Prostate gland (tissue), 2 donors: ENCODE measurements around the gene LDAF1. TPM values are rescaled to one million over a fixed set of nuclear protein-coding genes. Genes with fewer than 3 reads are reported as not detected.

Experiments used
- DNase-seq: peaks from one replicate; pipeline ENCODE4 v3.0.0-alpha.2; 2019; ENCODE audit warnings: low spot score
- H3K27ac ChIP-seq, 2 donors: fragments of 200-600 bp; sonication (generic); 2 replicates each; pipeline ENCODE4 v1.5.1; 2017 to 2019
- H3K27me3 ChIP-seq: fragments of 200-600 bp; sonication (generic); replicated peaks from 2 replicates; pipeline ENCODE4 v1.5.1; 2019; ENCODE audit not compliant: insufficient read depth
- H3K36me3 ChIP-seq, 2 donors: fragments of 200-600 bp; sonication (generic); 1 replicate in 1 of 2; 2 replicates in 1 of 2; pipeline versions ENCODE4 v1.5.1 to v1.8.1; 2017 to 2019
- H3K4me1 ChIP-seq: fragments of 200-600 bp; sonication (generic); replicated peaks from 2 replicates; pipeline ENCODE4 v1.5.1; 2019
- H3K4me3 ChIP-seq, 2 donors: fragments of 200-600 bp; sonication (generic); 2 replicates each; pipeline ENCODE4 v1.5.1; 2017 to 2019
- H3K9me3 ChIP-seq: fragments of 200-600 bp; sonication (generic); 2 replicates; pipeline ENCODE4 v1.5.1; 2017
- CTCF ChIP-seq, 4 experiments: fragments of 200-600 bp in 2 of 4; fragments of 450-650 bp in 2 of 4; sonication (generic) in 2 of 4; IDR thresholded peaks; 1 replicate in 3 of 4; 2 replicates in 1 of 4; pipeline ENCODE4 v1.5.1; 2016 to 2019; ENCODE audit warnings: antibody characterized with exemption in 4 of 4, mild to moderate bottlenecking in 2 of 4, moderate library complexity in 2 of 4
- POLR2A ChIP-seq: fragments of 450-650 bp; IDR thresholded peaks from one replicate; pipeline ENCODE4 v1.6.1; 2016; ENCODE audit warnings: antibody characterized with exemption, mild to moderate bottlenecking
- POLR2AphosphoS5 ChIP-seq: sonication (generic); formaldehyde crosslinking; IDR thresholded peaks from one replicate; pipeline ENCODE4 v1.6.1; 2017; ENCODE audit warnings: antibody characterized with exemption
- WGBS: methylation state at CpG from one replicate; pipeline ENCODE4 v1.1.5; 2018; 5-methylcytosine and 5-hydroxymethylcytosine counted together
- intact Hi-C: fragments of 100-400 bp; cut with DNase I; formaldehyde crosslinking; loops from one replicate; pipeline ENCODE4 v1.14.2; 2022
- total RNA-seq, 2 donors: library from RNA; depleted of rRNA; stranded (reverse); fragments of >200 nt; gene quantifications; one replicate each; pipeline ENCODE4 v1.1.0, GENCODE V29; 2016

The LDAF1 gene
- total RNA-seq, 2 donors from 2014 or later: 97.5 to 180 TPM

DNA sequence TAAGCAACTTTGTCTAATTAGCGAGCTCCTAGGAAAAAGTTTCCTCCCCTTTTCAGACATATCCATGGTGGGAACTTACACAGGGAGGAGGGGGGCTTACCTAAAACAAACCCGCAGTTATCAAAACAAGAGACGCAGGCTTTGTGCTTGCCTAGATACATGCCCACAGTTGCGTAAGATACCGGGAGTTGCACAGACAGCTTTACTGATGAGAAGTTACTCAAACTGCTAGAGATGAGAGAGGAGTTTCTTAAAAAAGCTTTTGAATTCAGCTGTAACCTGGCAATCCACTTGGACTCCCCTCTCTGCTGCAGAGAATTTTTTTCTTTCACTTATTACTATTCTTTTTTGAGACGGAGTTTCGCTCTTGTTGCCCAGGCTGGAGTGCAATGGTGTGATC is 59.7 kb downstream of the LDAF1 start:
- no peak for DNase-seq
- TF ChIP-seq POLR2A: no peak
- TF ChIP-seq CTCF (IDR thresholded peaks at IDR 0.05): no peak
- no peak for TF ChIP-seq POLR2AphosphoS5
- Histone ChIP-seq H3K4me3 (no peak overlapping the region), H3K36me3 (no peaks in the 10 kb centered on the region), H3K4me1 (peaks cover 6% of the 10 kb centered on the region), H3K27ac (no peak overlapping the region), H3K9me3 (no peaks in the 10 kb centered on the region), H3K27me3 (no peaks in the 10 kb centered on the region)
- intact Hi-C loops: no loop called here
- WGBS: 54% methylated on average over 7 of the region's 7 CpGs

GRCh38 chr16:21219551-21219950 is 61.1 kb downstream of the LDAF1 start:
- DNase-seq: no peak
- H3K36me3 ChIP-seq: no peaks in the 10 kb centered on the region
- TF ChIP-seq POLR2AphosphoS5 (no peak), POLR2A (no peak), CTCF (IDR thresholded peaks at IDR 0.05) (no peak)
- 87% methylated on average over 2 of the region's 2 CpGs for WGBS
- H3K9me3 ChIP-seq: no peaks in the 10 kb centered on the region
- no peaks in the 10 kb centered on the region for H3K27me3 ChIP-seq
- no peak overlapping the region for H3K4me3 ChIP-seq
- H3K4me1 ChIP-seq: peaks cover 6% of the 10 kb centered on the region
- intact Hi-C loops: no loop called here
- no peak overlapping the region for H3K27ac ChIP-seq

DNA sequence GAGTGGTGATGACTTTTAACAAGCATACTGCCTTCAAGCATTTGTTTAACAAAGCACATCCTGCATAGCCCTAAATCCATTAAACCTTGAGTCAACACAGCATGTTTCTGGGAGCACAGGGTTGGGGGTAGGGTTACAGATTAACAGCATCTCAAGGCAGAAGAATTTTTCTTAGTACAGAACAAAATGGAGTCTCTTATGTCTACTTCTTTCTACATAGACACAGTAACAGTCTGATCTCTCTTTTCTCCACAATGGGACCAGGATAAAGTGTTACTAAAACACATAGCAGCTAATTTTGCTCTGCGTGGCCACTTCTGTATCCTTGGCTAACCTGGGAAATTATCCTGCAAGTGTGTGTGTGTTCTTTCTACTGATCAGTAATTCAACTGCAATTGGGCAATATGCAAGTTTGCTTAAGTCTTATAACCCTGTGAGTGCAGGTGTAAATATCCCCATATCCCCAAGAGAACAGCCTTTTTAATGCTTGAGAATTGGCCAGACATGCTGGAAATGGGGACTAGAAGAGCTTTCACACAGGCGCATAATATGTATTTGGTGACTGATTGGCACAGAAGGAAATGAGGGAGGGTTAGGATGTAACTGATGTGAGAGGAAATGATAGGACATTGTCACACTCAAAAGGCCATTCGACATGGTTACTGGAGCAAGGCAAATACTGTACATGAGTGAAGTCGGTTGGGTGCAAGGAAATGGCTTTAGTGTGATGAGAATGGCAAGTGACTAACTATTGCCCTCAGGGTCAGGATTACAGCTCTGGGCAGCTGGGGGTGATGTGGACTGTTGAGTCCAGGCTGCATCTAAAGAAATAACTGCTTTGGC is 64.2 kb downstream of the LDAF1 start:
- Histone ChIP-seq H3K27me3 (no peaks in the 10 kb centered on the region), H3K4me3 (no peak overlapping the region), H3K27ac (peak overlapping the region; percentile 23 to 56), H3K9me3 (no peaks in the 10 kb centered on the region), H3K4me1 (peaks cover 6% of the 10 kb centered on the region), H3K36me3 (no peaks in the 10 kb centered on the region)
- TF ChIP-seq POLR2AphosphoS5 (peak; percentile 59), CTCF (IDR thresholded peaks at IDR 0.05) (no peak), POLR2A (no peak)
- intact Hi-C loops: no loop called here
- WGBS: 58% methylated on average over 4 of the region's 4 CpGs
- DNase-seq: no peak

DNA sequence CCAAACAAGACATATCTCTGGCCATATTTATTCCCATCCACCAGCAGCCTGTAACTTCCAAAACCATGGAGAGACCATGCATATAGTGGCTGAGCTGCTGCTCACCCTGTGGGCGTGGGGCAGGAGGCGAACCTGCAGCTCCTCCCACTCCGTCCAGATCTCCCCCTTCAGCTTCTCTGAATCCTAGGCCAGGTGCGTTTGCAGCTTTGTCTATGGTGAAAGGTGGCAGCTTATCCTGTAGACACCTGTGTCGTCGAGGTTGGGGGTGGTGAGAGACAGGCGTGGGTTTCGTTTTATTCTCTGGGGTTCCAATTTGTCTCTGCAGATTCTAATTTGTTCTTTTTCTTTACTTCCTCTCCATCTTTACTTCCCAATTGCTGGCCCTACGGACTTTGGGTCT is 65.3 kb downstream of the LDAF1 start:
- TF ChIP-seq POLR2AphosphoS5: no peak

GRCh38 chr16:21224800-21225199 is 66.3 kb downstream of the LDAF1 start:
- no peak for DNase-seq
- 71% methylated on average over 2 of the region's 2 CpGs for WGBS
- TF ChIP-seq POLR2A (no peak), CTCF (IDR thresholded peaks at IDR 0.05) (no peak), POLR2AphosphoS5 (no peak)
- Histone ChIP-seq H3K36me3 (no peaks in the 10 kb centered on the region), H3K27me3 (no peaks in the 10 kb centered on the region), H3K27ac (no peak overlapping the region), H3K9me3 (no peaks in the 10 kb centered on the region), H3K4me3 (no peak overlapping the region), H3K4me1 (peaks cover 6% of the 10 kb centered on the region)
- intact Hi-C loops: no loop called here

More for the DNA sequence above, 65.3 kb downstream of the LDAF1 start:
- Histone ChIP-seq H3K27ac (no peak overlapping the region), H3K4me1 (peaks cover 6% of the 10 kb centered on the region), H3K4me3 (no peak overlapping the region), H3K9me3 (no peaks in the 10 kb centered on the region), H3K27me3 (no peaks in the 10 kb centered on the region), H3K36me3 (no peaks in the 10 kb centered on the region)
- intact Hi-C loops: no loop called here
- WGBS: 87% methylated on average over 9 of the region's 9 CpGs
- DNase-seq: no peak
